HT-29 (cell line): ENCODE results near the gene DENND4B. TPM values are rescaled to one million over a fixed set of nuclear protein-coding genes. Genes with fewer than 3 reads are reported as not detected.

Experiments used
- DNase-seq: peaks from one replicate; pipeline ENCODE4 v3.0.0-alpha.2; 2015; ENCODE audit warnings: low spot score
- small RNA-seq: library from RNA; depleted of rRNA; stranded (forward); fragments of <200 nt; gene quantifications from one replicate; pipeline ENCODE3, GENCODE V24; 2014
- total RNA-seq: library from RNA; depleted of rRNA; stranded (reverse); fragments of >200 nt; shearing (Covaris generic); gene quantifications from 2 replicates; pipeline ENCODE4 v1.2.3, GENCODE V29; 2014; rRNA removed

Gene DENND4B
- total RNA-seq, 1 experiment from 2014 or later, result 36.5 TPM

GRCh38 chr1:153888533-153888932, 58.0 kb downstream of the DENND4B start:
- DNase-seq, result no peak

- DNase-seq, result no peak
Measured at GRCh38 chr1:153886127-153886526, 60.4 kb downstream of the DENND4B start.

GRCh38 chr1:153883223-153883622, 63.3 kb downstream of the DENND4B start:
- DNase-seq, result no peak

GRCh38 chr1:153882296-153882912, 64.1 kb downstream of the DENND4B start:
- no peak for DNase-seq

GRCh38 chr1:153881751-153882150, 64.8 kb downstream of the DENND4B start:
- DNase-seq, result no peak

GRCh38 chr1:153880962-153881361, 65.6 kb downstream of the DENND4B start:
- peak; percentile 83 for DNase-seq

- DNase-seq, result no peak
Measured at GRCh38 chr1:153880024-153880423, 66.5 kb downstream of the DENND4B start.

Small RNA genes lying within 50 kb of the gene (small RNA-seq; reads per million reads assigned to genes)
- gene AL831737.1 (not detected), gene MIR6737 (not detected)

Other genes with a start within 250 kb of the DENND4B start
- 23.4 and 28.9 TPM in 2 replicates for gene INTS3, start 218.7 kb downstream of the DENND4B start, total RNA-seq
- 13.8 and 14.7 TPM in 2 replicates for gene SLC27A3, start 171.3 kb downstream of the DENND4B start, total RNA-seq
- gene GATAD2B, start 23.7 kb downstream of the DENND4B start, total RNA-seq, result 4.2 and 5.1 TPM in 2 replicates
- 15.5 and 16.5 TPM in 2 replicates for gene CRTC2, start 11.9 kb upstream of the DENND4B start, total RNA-seq
- 226 TPM in 2 replicates for gene SLC39A1, start 16.8 kb upstream of the DENND4B start, total RNA-seq
- 23.2 and 24.7 TPM in 2 replicates for gene CREB3L4, start 21.2 kb upstream of the DENND4B start, total RNA-seq
- gene JTB, start 31.0 kb upstream of the DENND4B start, total RNA-seq, result 281 and 318 TPM in 2 replicates
- gene RAB13, start 39.6 kb upstream of the DENND4B start, total RNA-seq, result 8.0 and 8.3 TPM in 2 replicates
- gene RPS27, start 44.0 kb upstream of the DENND4B start, total RNA-seq, result 2,063 and 2,282 TPM in 2 replicates
- not detected in 2 replicates for gene NUP210L, start 208.4 kb upstream of the DENND4B start, total RNA-seq
- 308 and 315 TPM in 2 replicates for gene TPM3, start 245.4 kb upstream of the DENND4B start, total RNA-seq